ENCODE data around the gene SAMM50.

Gene SAMM50

DNA sequence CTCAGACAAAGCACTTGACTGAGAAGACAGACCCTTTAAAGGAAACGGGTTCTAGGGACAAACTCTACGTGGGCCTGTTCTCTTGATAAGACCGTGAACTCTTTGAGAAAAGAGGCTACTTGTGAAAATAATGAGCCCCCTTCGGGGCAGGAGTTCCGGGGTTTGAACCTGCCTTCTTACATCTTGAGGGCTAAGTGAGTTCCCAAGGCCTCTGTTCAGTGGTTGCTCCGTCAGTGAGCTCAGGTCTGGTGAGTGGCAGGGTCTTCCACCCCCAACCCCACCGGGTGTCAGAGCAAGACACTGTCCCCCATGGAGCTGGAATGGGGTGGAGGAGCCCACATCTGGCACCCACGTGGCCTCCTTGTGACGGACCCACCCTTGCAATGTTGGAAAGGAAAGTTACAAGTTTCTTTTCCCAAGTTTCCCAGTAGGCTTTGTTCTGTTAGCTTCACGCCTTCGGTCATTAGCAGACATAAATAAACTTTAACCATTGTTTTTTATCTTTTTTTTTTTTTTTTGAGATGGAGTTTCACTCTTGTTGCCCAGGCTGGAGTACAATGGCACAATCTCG, 6.3 kb upstream of the SAMM50 start:
- Histone ChIP-seq H3K4me2 (ENCODE audit: low read length) (no peak overlapping the region), H3K27ac (ENCODE audit: low read depth, low read length, poor library complexity, severe bottlenecking) (no peak overlapping the region), H3K9ac (ENCODE audit: low read length) (no peak overlapping the region), H3K79me2 (ENCODE audit: insufficient read depth, low read length) (no peaks in the 10 kb centered on the region), H3K36me3 (ENCODE audit: insufficient read depth, low read length) (no peaks in the 10 kb centered on the region), H3K4me3 (ENCODE audit: low read depth, low read length, poor library complexity, severe bottlenecking) (no peak overlapping the region), H3K27me3 (ENCODE audit: insufficient read depth, low read length) (no peaks in the 10 kb centered on the region), H4K20me1 (ENCODE audit: insufficient read depth, low read length) (no peaks in the 10 kb centered on the region), H3K9me2 (ENCODE audit: low read depth, low read length) (no peaks in the 10 kb centered on the region), H3K9me3 (ENCODE audit: low read length) (no peaks in the 10 kb centered on the region), H3K4me1 (ENCODE audit: insufficient read depth, low read length, severe bottlenecking) (peaks cover 2% of the 10 kb centered on the region), H3F3A (ENCODE audit: insufficient read depth, low read length) (no peaks in the 10 kb centered on the region), H2AFZ (ENCODE audit: low read length) (no peak overlapping the region)
- TF ChIP-seq EZH2 (IDR thresholded peaks at IDR 0.05; ENCODE audit: borderline replicate concordance, low read length) = no peak
- TF ChIP-seq CTCF (IDR thresholded peaks at IDR 0.05; ENCODE audit: low read length) = no peak

- Histone ChIP-seq H3K4me3 (ENCODE audit: low read depth, low read length, poor library complexity, severe bottlenecking) (no peak overlapping the region), H3K4me2 (ENCODE audit: low read length) (no peak overlapping the region), H3K27ac (ENCODE audit: low read depth, low read length, poor library complexity, severe bottlenecking) (no peak overlapping the region), H3F3A (ENCODE audit: insufficient read depth, low read length) (no peaks in the 10 kb centered on the region), H3K9ac (ENCODE audit: low read length) (no peak overlapping the region), H3K9me2 (ENCODE audit: low read depth, low read length) (no peaks in the 10 kb centered on the region), H2AFZ (ENCODE audit: low read length) (no peak overlapping the region), H3K36me3 (ENCODE audit: insufficient read depth, low read length) (no peaks in the 10 kb centered on the region), H4K20me1 (ENCODE audit: insufficient read depth, low read length) (no peaks in the 10 kb centered on the region), H3K4me1 (ENCODE audit: insufficient read depth, low read length, severe bottlenecking) (peaks cover 13% of the 10 kb centered on the region), H3K79me2 (ENCODE audit: insufficient read depth, low read length) (peaks cover 8% of the 10 kb centered on the region), H3K27me3 (ENCODE audit: insufficient read depth, low read length) (no peaks in the 10 kb centered on the region), H3K9me3 (ENCODE audit: low read length) (no peaks in the 10 kb centered on the region)
- no peak for TF ChIP-seq CTCF (IDR thresholded peaks at IDR 0.05; ENCODE audit: low read length)
- no peak for TF ChIP-seq EZH2 (IDR thresholded peaks at IDR 0.05; ENCODE audit: borderline replicate concordance, low read length)
Measured at GRCh38 chr22:43951391-43951790, 3.9 kb upstream of the SAMM50 start.

- no peak overlapping the region for H3K27ac ChIP-seq (ENCODE audit: low read depth, low read length, poor library complexity, severe bottlenecking)
- no peak overlapping the region for H3K4me2 ChIP-seq (ENCODE audit: low read length)
- H3F3A ChIP-seq (ENCODE audit: insufficient read depth, low read length) = no peaks in the 10 kb centered on the region
- H4K20me1 ChIP-seq (ENCODE audit: insufficient read depth, low read length) = no peaks in the 10 kb centered on the region
- no peaks in the 10 kb centered on the region for H3K9me2 ChIP-seq (ENCODE audit: low read depth, low read length)
- H3K79me2 ChIP-seq (ENCODE audit: insufficient read depth, low read length) = peaks cover 13% of the 10 kb centered on the region
- no peak overlapping the region for H3K4me3 ChIP-seq (ENCODE audit: low read depth, low read length, poor library complexity, severe bottlenecking)
- no peaks in the 10 kb centered on the region for H3K36me3 ChIP-seq (ENCODE audit: insufficient read depth, low read length)
- H3K9me3 ChIP-seq (ENCODE audit: low read length) = no peaks in the 10 kb centered on the region
- TF ChIP-seq EZH2 (IDR thresholded peaks at IDR 0.05; ENCODE audit: borderline replicate concordance, low read length) = no peak
- TF ChIP-seq CTCF (IDR thresholded peaks at IDR 0.05; ENCODE audit: low read length) = no peak
- H2AFZ ChIP-seq (ENCODE audit: low read length) = no peak overlapping the region
- H3K27me3 ChIP-seq (ENCODE audit: insufficient read depth, low read length) = no peaks in the 10 kb centered on the region
- H3K9ac ChIP-seq (ENCODE audit: low read length) = no peak overlapping the region
- peaks cover 19% of the 10 kb centered on the region for H3K4me1 ChIP-seq (ENCODE audit: insufficient read depth, low read length, severe bottlenecking)
Measured at GRCh38 chr22:43951966-43952365, 3.3 kb upstream of the SAMM50 start.

All from OCI-LY1 (cell line).